Measurements from ENCODE around the gene GABRG3.
"Not testable (repeated sequence)": the region's sequence is repeated elsewhere in the genome, so short reads cannot be mapped to it uniquely, and the experiment has no call there.

The GABRG3 gene

GRCh38 chr15:26985050-26985449 is 14.1 kb downstream of the GABRG3 start:
- no peak for DNase-seq (ENCODE audit: low read depth in 1 of 2, low spot score in 1 of 2)

GRCh38 chr15:26996250-26996649 is 25.3 kb downstream of the GABRG3 start:
- DNase-seq (ENCODE audit: low read depth in 1 of 2, low spot score in 1 of 2), result no peak

GRCh38 chr15:27003003-27003402 is 32.0 kb downstream of the GABRG3 start:
- DNase-seq (ENCODE audit: low read depth in 1 of 2, low spot score in 1 of 2), result not testable (repeated sequence)

GRCh38 chr15:27004226-27004625 is 33.2 kb downstream of the GABRG3 start:
- not testable (repeated sequence) for DNase-seq (ENCODE audit: low read depth in 1 of 2, low spot score in 1 of 2)

- no peak for DNase-seq (ENCODE audit: low read depth in 1 of 2, low spot score in 1 of 2)
Observed at GRCh38 chr15:27017168-27017809, 46.3 kb downstream of the GABRG3 start.

- no peak for DNase-seq (ENCODE audit: low read depth in 1 of 2, low spot score in 1 of 2)
Observed at GRCh38 chr15:27019687-27020086, 48.7 kb downstream of the GABRG3 start.

- DNase-seq (ENCODE audit: low read depth in 1 of 2, low spot score in 1 of 2), result no peak
Observed at GRCh38 chr15:27025481-27025966, 54.5 kb downstream of the GABRG3 start.

- DNase-seq (ENCODE audit: low read depth in 1 of 2, low spot score in 1 of 2), result no peak
Observed at GRCh38 chr15:27027229-27027628, 56.2 kb downstream of the GABRG3 start.

GRCh38 chr15:27028858-27029477 is 58.0 kb downstream of the GABRG3 start:
- no peak for DNase-seq (ENCODE audit: low read depth in 1 of 2, low spot score in 1 of 2)

GRCh38 chr15:27036210-27036609 is 65.2 kb downstream of the GABRG3 start:
- no peak for DNase-seq (ENCODE audit: low read depth in 1 of 2, low spot score in 1 of 2)

GRCh38 chr15:27037501-27037900 is 66.5 kb downstream of the GABRG3 start:
- DNase-seq (ENCODE audit: low read depth in 1 of 2, low spot score in 1 of 2), result no peak

- DNase-seq (ENCODE audit: low read depth in 1 of 2, low spot score in 1 of 2), result no peak
Observed at GRCh38 chr15:27039152-27039551, 68.2 kb downstream of the GABRG3 start.

- no peak for DNase-seq (ENCODE audit: low read depth in 1 of 2, low spot score in 1 of 2)
Observed at GRCh38 chr15:27042230-27042629, 71.2 kb downstream of the GABRG3 start.

GRCh38 chr15:27042646-27043045 is 71.7 kb downstream of the GABRG3 start:
- DNase-seq (ENCODE audit: low read depth in 1 of 2, low spot score in 1 of 2), result no peak

GRCh38 chr15:27043770-27044169 is 72.8 kb downstream of the GABRG3 start:
- DNase-seq (ENCODE audit: low read depth in 1 of 2, low spot score in 1 of 2), result no peak

- no peak for DNase-seq (ENCODE audit: low read depth in 1 of 2, low spot score in 1 of 2)
Observed at GRCh38 chr15:27045796-27046195, 74.8 kb downstream of the GABRG3 start.

GRCh38 chr15:27046880-27047279 is 75.9 kb downstream of the GABRG3 start:
- no peak for DNase-seq (ENCODE audit: low read depth in 1 of 2, low spot score in 1 of 2)

- DNase-seq (ENCODE audit: low read depth in 1 of 2, low spot score in 1 of 2), result no peak
Observed at GRCh38 chr15:27050163-27050562, 79.2 kb downstream of the GABRG3 start.

GRCh38 chr15:27054426-27054825 is 83.4 kb downstream of the GABRG3 start:
- no peak for DNase-seq (ENCODE audit: low read depth in 1 of 2, low spot score in 1 of 2)

- no peak for DNase-seq (ENCODE audit: low read depth in 1 of 2, low spot score in 1 of 2)
Observed at GRCh38 chr15:27057904-27058645, 87.1 kb downstream of the GABRG3 start.

- no peak for DNase-seq (ENCODE audit: low read depth in 1 of 2, low spot score in 1 of 2)
Observed at GRCh38 chr15:27058939-27059338, 88.0 kb downstream of the GABRG3 start.

- no peak for DNase-seq (ENCODE audit: low read depth in 1 of 2, low spot score in 1 of 2)
Observed at GRCh38 chr15:27059610-27060202, 88.7 kb downstream of the GABRG3 start.
